Effector CD4-positive, alpha-beta T cell (primary cell): ENCODE data around the gene ACSF3.
A peak's percentile ranks its signal among the peaks of the same experiment; 100 is the strongest.

Experiments
- DNase-seq: peaks from one replicate; pipeline ENCODE4 v3.0.0-alpha.2; 2020

Gene ACSF3

GRCh38 chr16:89096042-89096717 lies 2.5 kb downstream of the ACSF3 start:
- DNase-seq, result no peak

- peak; percentile 28 for DNase-seq
Measured at GRCh38 chr16:89096768-89097391, 3.2 kb downstream of the ACSF3 start.

DNA sequence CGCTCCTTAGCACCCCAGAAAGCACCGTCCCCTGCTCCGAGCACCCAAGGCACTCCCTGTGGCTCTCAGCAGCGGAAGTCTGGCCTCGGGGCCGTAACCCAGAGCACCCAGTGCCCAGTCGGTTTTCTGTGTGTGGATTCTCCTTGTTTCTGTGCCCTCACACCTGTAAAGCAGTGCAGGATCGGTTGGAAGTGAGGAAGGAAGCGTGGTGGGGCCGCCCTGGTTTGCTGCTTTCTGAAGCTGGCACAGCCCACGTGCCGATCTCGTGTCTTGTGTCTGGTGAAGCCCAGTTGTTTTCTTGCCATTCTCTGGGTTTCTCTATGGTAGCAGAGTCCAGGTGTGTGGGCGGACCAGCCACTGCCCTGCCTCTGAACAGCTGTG lies 3.7 kb downstream of the ACSF3 start:
- DNase-seq, result no peak

- no peak for DNase-seq
Measured at GRCh38 chr16:89098767-89099430, 5.2 kb downstream of the ACSF3 start.

GRCh38 chr16:89099905-89100304 lies 6.3 kb downstream of the ACSF3 start:
- DNase-seq, result no peak

GRCh38 chr16:89100601-89101302 lies 7.1 kb downstream of the ACSF3 start:
- no peak for DNase-seq

DNA sequence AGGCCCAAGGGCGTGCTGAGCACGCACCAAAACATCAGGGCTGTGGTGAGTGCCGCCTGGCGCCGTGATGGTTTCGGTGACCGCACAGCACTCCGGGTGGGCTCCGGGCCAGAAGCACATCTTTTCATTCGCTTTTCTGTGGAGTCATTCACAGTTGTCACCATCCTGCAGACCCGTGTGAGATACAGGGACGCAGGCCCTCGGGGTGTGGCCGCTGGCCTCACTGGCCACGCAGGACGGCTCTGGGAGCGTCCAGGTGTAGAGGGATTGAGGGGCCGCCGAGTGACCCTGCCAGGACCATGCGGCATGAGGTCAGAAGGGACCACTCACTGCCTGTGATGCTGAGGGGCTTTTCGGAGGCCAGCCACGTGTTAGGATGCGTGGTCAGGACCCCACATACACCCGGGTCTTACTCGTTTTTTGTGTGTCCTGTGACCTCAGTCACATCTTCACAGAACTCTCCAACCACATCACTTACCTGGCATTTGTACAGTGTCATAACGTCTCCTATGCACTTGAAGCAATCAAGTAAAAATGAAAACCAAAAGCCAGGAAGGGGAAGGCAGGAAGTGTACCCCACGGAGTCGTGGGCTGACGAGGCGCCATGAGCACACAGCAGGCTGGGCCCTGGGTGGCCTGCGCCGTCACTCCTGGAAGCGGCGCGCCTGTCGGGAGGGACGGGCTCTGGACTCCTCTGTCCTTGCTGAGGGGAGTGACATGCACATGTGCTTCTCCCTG lies 7.8 kb downstream of the ACSF3 start:
- DNase-seq, result no peak

- no peak for DNase-seq
Measured at GRCh38 chr16:89102041-89102471, 8.4 kb downstream of the ACSF3 start.

GRCh38 chr16:89102481-89103073 lies 8.9 kb downstream of the ACSF3 start:
- no peak for DNase-seq

- DNase-seq, result no peak
Measured at GRCh38 chr16:89103156-89103555, 9.5 kb downstream of the ACSF3 start.

- no peak for DNase-seq
Measured at GRCh38 chr16:89103781-89104180, 10.1 kb downstream of the ACSF3 start.

DNA sequence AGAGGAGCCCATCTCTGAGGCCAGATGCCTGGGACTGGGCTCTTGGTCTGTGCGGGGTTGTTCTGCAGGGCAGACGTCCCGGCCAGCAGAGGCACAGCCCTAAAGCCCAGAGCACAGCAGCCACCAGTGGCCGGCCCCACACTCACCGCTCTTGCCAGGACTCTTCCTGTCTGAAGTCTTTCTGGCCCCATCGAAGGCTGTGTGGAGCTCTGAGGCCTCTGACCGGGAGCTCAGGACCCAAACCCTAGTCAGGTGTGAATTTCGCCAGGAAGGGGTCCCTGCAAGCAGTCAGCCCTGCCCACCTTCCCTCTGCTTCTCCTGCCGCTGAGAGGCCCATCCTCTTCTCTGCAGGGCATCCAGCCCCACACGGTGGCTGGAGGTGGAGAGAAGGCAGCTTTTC lies 10.7 kb downstream of the ACSF3 start:
- no peak for DNase-seq

- DNase-seq, result no peak
Measured at GRCh38 chr16:89104930-89105571, 11.4 kb downstream of the ACSF3 start.

DNA sequence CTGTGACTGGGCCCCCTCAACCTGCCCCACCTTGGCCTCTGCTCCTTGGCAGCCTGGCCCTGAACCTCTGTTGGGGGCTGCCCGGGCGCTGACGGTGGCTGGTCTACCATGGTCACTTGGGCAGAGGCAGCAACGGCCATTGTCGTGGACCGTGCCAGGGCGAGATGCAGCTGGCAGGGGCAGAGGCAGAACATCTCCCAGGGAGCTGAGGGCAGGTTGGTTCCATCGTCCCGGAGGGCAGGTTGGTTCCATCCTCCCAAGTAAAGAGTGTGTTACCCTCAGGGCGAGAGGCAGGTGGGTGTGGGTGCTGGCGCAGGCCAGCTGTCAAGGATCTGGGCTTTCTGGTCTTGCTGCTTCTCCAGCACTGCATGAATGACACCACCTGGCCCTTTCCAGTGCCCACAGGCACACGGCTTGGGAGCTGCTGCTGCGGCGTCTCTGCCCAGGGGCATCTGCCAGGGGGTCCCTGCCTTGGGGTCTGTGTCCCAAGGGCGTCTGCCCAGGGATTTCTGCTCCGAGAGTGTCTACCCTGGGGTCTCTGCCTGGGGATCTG lies 12.0 kb downstream of the ACSF3 start:
- no peak for DNase-seq

GRCh38 chr16:89106533-89107202 lies 13.0 kb downstream of the ACSF3 start:
- DNase-seq, result no peak

GRCh38 chr16:89107203-89107582 lies 13.5 kb downstream of the ACSF3 start:
- DNase-seq, result no peak

GRCh38 chr16:89108416-89108815 lies 14.8 kb downstream of the ACSF3 start:
- no peak for DNase-seq

GRCh38 chr16:89110641-89111040 lies 17.0 kb downstream of the ACSF3 start:
- DNase-seq, result no peak

GRCh38 chr16:89111263-89111662 lies 17.6 kb downstream of the ACSF3 start:
- no peak for DNase-seq

DNA sequence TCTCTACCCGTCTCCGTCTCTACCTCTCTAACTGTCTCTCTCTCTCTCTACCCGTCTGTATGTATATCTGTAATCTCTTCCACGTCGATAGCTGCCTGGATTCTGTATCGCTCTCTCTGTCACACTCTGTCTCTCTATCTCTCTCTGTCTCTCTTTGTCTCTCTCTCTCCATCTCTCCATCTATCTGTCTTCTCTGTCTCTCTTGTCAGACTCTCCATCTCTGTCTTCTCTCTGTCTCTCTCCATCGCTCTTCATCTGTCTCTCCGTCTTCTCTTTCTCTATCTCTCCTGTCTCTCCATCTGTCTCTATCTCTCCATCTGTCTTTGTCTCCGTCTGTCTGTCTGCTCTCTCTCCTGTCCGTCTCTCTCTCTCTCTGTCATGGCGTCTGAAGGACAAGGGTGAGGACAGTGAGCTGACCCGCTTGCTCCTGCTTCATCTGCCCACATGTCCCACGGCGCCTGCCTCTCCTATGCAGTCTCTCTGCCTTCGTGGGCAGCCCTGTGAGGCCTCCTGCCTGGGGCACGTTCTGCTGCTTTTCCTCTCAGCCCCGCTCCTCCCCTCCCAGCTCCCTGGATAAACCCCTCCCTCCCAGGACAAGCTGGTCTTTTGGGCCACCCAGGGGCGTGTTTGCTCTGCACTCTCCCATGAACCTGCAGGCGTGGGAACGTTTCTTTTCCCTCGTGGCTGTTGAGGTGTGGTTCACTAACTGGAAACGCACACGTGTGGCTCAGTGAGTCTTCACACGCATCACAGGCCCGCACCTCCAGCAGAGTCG lies 18.9 kb downstream of the ACSF3 start:
- no peak for DNase-seq
